ENCODE results near the gene BMPR1B.

The BMPR1B gene

DNA sequence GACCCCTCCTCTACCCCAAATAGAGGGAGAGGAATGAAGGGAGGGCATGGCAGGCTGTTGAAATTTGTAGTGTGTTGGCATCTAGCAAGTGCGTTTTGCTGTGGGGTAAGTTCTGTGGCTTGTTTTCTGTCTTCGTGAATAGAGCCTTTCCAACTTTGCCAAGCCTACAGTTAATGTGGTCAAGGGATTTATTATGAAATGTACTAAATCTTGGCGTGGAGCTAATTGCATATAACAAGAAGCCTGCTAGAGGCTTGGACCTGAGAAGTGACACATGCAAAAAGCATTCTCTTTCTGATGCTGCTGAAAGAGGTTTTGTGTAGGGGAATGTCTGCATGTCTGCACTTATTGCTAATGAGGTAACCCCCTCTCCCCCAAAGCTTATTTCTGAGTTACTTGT, 132.2 kb downstream of the BMPR1B start:
- Histone ChIP-seq H3K27me3 (ENCODE audit: insufficient read depth, poor library complexity, severe bottlenecking) (no peaks in the 10 kb centered on the region), H3K4me3 (replicated peaks; ENCODE audit: insufficient read depth, low read length) (no peak overlapping the region), H3K27ac (replicated peaks) (no peak overlapping the region)
- TF ChIP-seq, protein P1, sequence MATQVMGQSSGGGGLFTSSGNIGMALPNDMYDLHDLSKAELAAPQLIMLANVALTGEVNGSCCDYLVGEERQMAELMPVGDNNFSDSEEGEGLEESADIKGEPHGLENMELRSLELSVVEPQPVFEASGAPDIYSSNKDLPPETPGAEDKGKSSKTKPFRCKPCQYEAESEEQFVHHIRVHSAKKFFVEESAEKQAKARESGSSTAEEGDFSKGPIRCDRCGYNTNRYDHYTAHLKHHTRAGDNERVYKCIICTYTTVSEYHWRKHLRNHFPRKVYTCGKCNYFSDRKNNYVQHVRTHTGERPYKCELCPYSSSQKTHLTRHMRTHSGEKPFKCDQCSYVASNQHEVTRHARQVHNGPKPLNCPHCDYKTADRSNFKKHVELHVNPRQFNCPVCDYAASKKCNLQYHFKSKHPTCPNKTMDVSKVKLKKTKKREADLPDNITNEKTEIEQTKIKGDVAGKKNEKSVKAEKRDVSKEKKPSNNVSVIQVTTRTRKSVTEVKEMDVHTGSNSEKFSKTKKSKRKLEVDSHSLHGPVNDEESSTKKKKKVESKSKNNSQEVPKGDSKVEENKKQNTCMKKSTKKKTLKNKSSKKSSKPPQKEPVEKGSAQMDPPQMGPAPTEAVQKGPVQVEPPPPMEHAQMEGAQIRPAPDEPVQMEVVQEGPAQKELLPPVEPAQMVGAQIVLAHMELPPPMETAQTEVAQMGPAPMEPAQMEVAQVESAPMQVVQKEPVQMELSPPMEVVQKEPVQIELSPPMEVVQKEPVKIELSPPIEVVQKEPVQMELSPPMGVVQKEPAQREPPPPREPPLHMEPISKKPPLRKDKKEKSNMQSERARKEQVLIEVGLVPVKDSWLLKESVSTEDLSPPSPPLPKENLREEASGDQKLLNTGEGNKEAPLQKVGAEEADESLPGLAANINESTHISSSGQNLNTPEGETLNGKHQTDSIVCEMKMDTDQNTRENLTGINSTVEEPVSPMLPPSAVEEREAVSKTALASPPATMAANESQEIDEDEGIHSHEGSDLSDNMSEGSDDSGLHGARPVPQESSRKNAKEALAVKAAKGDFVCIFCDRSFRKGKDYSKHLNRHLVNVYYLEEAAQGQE (IDR thresholded peaks at IDR 0.05; ENCODE audit: insufficient replicate concordance, low read depth) = no peak
- TF ChIP-seq POLR2AphosphoS5 (IDR thresholded peaks at IDR 0.05; ENCODE audit: low read depth) (no peak), CTCF (IDR thresholded peaks at IDR 0.05; ENCODE audit: insufficient read depth, low read length) (no peak), GABPA (IDR thresholded peaks at IDR 0.05; ENCODE audit: low read depth) (no peak)
- DNase-seq (ENCODE audit: low read depth in 1 of 2, low spot score in 1 of 2) = no peak

GRCh38 chr4:94890579-94890978, 132.8 kb downstream of the BMPR1B start:
- Histone ChIP-seq H3K27me3 (ENCODE audit: insufficient read depth, poor library complexity, severe bottlenecking) (no peaks in the 10 kb centered on the region), H3K27ac (replicated peaks) (no peak overlapping the region), H3K4me3 (replicated peaks; ENCODE audit: insufficient read depth, low read length) (no peak overlapping the region)
- TF ChIP-seq SPI1 (IDR thresholded peaks at IDR 0.05; ENCODE audit: borderline replicate concordance, low read depth) = no peak
- TF ChIP-seq, protein P1 (IDR thresholded peaks at IDR 0.05; ENCODE audit: insufficient replicate concordance, low read depth) = no peak
- no peak for DNase-seq (ENCODE audit: low read depth in 1 of 2, low spot score in 1 of 2)

GRCh38 chr4:94892051-94892450, 134.3 kb downstream of the BMPR1B start:
- TF ChIP-seq POLR2AphosphoS5 (IDR thresholded peaks at IDR 0.05; ENCODE audit: low read depth) (no peak), SPI1 (IDR thresholded peaks at IDR 0.05; ENCODE audit: borderline replicate concordance, low read depth) (no peak), CTCF (IDR thresholded peaks at IDR 0.05; ENCODE audit: insufficient read depth, low read length) (no peak), GABPA (IDR thresholded peaks at IDR 0.05; ENCODE audit: low read depth) (no peak)
- TF ChIP-seq, protein P1 (IDR thresholded peaks at IDR 0.05; ENCODE audit: insufficient replicate concordance, low read depth) = no peak
- no peaks in the 10 kb centered on the region for H3K27me3 ChIP-seq (ENCODE audit: insufficient read depth, poor library complexity, severe bottlenecking)
- DNase-seq (ENCODE audit: low read depth in 1 of 2, low spot score in 1 of 2) = no peak

GRCh38 chr4:94895081-94895480, 137.3 kb downstream of the BMPR1B start:
- no peak for DNase-seq (ENCODE audit: low read depth in 1 of 2, low spot score in 1 of 2)
- Histone ChIP-seq H3K27ac (replicated peaks) (no peak overlapping the region), H3K4me3 (replicated peaks; ENCODE audit: insufficient read depth, low read length) (no peak overlapping the region), H3K27me3 (ENCODE audit: insufficient read depth, poor library complexity, severe bottlenecking) (no peaks in the 10 kb centered on the region)
- TF ChIP-seq SPI1 (IDR thresholded peaks at IDR 0.05; ENCODE audit: borderline replicate concordance, low read depth) (no peak), POLR2AphosphoS5 (IDR thresholded peaks at IDR 0.05; ENCODE audit: low read depth) (no peak), CTCF (IDR thresholded peaks at IDR 0.05; ENCODE audit: insufficient read depth, low read length) (no peak), GABPA (IDR thresholded peaks at IDR 0.05; ENCODE audit: low read depth) (no peak)
- TF ChIP-seq, protein P1 (IDR thresholded peaks at IDR 0.05; ENCODE audit: insufficient replicate concordance, low read depth) = no peak

More at GRCh38 chr4:94892051-94892450, 134.3 kb downstream of the BMPR1B start:
- H3K4me3 ChIP-seq (replicated peaks; ENCODE audit: insufficient read depth, low read length) = no peak overlapping the region
- H3K27ac ChIP-seq (replicated peaks) = no peak overlapping the region

All from HL-60 (cell line).